ENCODE measurements around the gene SYNC. TPM values are rescaled to one million over a fixed set of nuclear protein-coding genes. Genes with fewer than 3 reads are reported as not detected.
"Not testable (repeated sequence)": the region's sequence is repeated elsewhere in the genome, so short reads cannot be mapped to it uniquely, and the experiment has no call there.

The SYNC gene
- total RNA-seq, 1 donor from 2014 or later = 16.9 TPM

DNA sequence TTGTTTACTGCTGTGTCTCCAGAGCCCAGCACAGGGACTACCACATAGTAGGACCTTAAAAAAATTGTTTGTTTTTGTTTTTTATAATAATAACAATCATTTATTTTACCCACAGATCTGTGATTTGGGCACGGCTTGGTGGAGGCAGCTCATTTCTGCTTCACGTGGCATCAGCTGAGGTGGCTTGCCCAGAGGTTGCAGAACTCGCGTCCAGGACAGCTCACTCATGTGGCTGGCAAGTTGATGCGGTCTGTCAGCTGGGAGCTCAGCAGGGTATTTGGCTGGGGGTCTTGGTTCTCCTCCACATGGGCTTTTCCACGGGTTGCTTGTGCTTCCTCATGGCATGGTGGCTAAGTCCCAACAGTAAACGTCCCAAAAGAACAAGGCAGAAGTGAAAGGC is 2.9 kb upstream of the SYNC start:
- Histone ChIP-seq H3K9me3 (no peaks in the 10 kb centered on the region), H3K4me3 (no peak overlapping the region), H3K27me3 (no peaks in the 10 kb centered on the region), H3K4me1 (peaks cover 6% of the 10 kb centered on the region), H3K27ac (no peak overlapping the region), H3K36me3 (no peaks in the 10 kb centered on the region)
- intact Hi-C loops (cut with DNase I) = no loop called here
- TF ChIP-seq, protein P1, sequence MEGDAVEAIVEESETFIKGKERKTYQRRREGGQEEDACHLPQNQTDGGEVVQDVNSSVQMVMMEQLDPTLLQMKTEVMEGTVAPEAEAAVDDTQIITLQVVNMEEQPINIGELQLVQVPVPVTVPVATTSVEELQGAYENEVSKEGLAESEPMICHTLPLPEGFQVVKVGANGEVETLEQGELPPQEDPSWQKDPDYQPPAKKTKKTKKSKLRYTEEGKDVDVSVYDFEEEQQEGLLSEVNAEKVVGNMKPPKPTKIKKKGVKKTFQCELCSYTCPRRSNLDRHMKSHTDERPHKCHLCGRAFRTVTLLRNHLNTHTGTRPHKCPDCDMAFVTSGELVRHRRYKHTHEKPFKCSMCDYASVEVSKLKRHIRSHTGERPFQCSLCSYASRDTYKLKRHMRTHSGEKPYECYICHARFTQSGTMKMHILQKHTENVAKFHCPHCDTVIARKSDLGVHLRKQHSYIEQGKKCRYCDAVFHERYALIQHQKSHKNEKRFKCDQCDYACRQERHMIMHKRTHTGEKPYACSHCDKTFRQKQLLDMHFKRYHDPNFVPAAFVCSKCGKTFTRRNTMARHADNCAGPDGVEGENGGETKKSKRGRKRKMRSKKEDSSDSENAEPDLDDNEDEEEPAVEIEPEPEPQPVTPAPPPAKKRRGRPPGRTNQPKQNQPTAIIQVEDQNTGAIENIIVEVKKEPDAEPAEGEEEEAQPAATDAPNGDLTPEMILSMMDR (IDR thresholded peaks at IDR 0.05) = no peak
- no peak for DNase-seq
- no peak for ATAC-seq

GRCh38 chr1:32703479-32704291 is 1.1 kb upstream of the SYNC start:
- peak overlapping the region; percentile 79 for H3K27ac ChIP-seq
- no peaks in the 10 kb centered on the region for H3K9me3 ChIP-seq
- peak overlapping the region; percentile 72 for H3K4me3 ChIP-seq
- TF ChIP-seq, protein P1 (IDR thresholded peaks at IDR 0.05) = no peak
- no peaks in the 10 kb centered on the region for H3K36me3 ChIP-seq
- intact Hi-C loops (cut with DNase I) = no loop called here
- DNase-seq (peak; percentile 58), ATAC-seq (no peak)
- H3K27me3 ChIP-seq = no peaks in the 10 kb centered on the region
- H3K4me1 ChIP-seq = peaks cover 6% of the 10 kb centered on the region

DNA sequence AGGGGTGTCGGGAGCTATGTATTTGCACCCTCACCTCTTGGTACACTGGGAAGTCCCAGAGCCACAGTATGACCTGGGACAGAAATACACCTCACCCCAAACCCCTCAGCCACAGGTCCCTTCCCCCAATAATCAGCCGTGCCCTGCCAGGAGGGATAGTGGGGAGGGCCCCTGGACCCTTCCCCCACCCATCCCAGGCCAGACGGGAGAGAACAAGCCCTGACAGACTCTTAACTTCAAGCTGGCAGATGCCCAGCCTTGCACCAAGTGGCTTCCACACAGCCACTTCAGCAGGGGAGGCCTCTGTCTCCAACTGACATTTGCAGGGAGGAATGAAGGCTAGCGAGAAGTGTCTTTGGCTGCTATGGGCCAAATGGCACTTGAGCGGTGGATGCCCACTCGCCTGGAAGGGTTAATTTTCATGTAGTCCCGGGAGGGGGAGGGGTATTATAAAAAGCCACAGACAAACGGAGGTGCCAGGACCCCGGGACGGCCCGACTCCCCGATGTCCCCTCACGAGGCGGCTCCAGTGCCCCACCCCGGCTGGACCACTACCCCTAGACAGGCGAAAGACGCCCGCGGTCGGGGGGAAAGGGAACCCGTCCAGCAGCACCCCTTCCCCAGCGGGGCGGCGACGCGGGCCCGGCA is 495 bp downstream of the SYNC start:
- DNase-seq = peak; percentile 76
- intact Hi-C loops (cut with DNase I) = no loop called here
- Histone ChIP-seq H3K4me1 (peaks cover 6% of the 10 kb centered on the region), H3K9me3 (no peaks in the 10 kb centered on the region), H3K36me3 (no peaks in the 10 kb centered on the region), H3K27ac (peak overlapping the region; percentile 68), H3K4me3 (peak overlapping the region; percentile 72), H3K27me3 (no peaks in the 10 kb centered on the region)
- TF ChIP-seq, protein P1 (IDR thresholded peaks at IDR 0.05) = no peak
- ATAC-seq = peak; percentile 55

GRCh38 chr1:32701421-32701911 is 1.1 kb downstream of the SYNC start:
- TF ChIP-seq, protein P1 (IDR thresholded peaks at IDR 0.05) = no peak
- ATAC-seq (peak; percentile 59), DNase-seq (peak; percentile 64)
- H3K27me3 ChIP-seq = no peaks in the 10 kb centered on the region
- H3K9me3 ChIP-seq = no peaks in the 10 kb centered on the region
- intact Hi-C loops (cut with DNase I) = no loop called here
- no peaks in the 10 kb centered on the region for H3K36me3 ChIP-seq
- H3K4me1 ChIP-seq = peaks cover 6% of the 10 kb centered on the region
- H3K27ac ChIP-seq = peak overlapping the region; percentile 68
- peak overlapping the region; percentile 72 for H3K4me3 ChIP-seq

DNA sequence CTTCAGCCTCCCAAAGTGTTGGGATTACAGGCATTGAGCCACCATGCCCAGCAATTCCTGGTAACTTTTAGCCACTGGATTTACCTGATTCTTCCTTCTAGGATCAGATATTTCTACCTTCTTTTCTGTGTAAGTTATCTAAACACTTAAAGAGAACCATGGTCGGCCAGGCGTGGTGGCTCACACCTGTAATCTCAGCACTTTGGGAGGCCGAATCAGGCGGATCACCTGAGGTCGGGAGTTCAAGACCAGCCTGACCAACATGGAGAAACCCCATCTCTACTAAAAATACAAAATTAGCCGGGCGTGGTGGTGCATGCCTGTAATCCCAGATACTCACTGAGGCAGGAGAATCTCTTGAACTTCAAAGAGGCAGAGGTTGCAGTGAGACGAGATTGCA is 5.6 kb downstream of the SYNC start:
- H3K9me3 ChIP-seq; H3K27me3 ChIP-seq; H3K27ac ChIP-seq; DNase-seq; intact Hi-C loops (cut with DNase I); H3K4me3 ChIP-seq; ATAC-seq; H3K36me3 ChIP-seq: not testable (repeated sequence)
- peaks cover 22% of the 10 kb centered on the region for H3K4me1 ChIP-seq

DNA sequence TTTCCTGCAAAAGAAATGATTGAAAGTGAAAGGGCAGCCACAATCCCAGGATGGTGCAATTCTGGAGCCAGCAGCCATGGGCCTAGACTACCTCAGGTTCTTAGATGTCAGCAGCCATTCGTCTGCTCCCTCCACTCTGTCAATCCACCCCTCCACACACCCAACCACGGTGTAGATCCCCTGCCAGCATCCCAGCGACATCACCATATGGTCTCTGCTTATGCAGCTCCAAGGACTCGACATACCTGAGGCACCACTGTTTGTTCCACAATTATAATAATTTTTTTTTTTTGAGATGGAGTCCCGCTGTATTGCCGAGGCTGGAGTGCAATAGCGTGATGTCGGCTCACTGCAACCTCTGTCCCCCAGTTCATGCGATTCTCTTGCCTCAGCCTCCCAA is 6.5 kb downstream of the SYNC start:
- Histone ChIP-seq H3K27me3 (no peaks in the 10 kb centered on the region), H3K4me3 (no peak overlapping the region), H3K9me3 (no peaks in the 10 kb centered on the region), H3K36me3 (no peaks in the 10 kb centered on the region), H3K27ac (peak overlapping the region; percentile 26), H3K4me1 (peaks cover 22% of the 10 kb centered on the region)
- TF ChIP-seq, protein P1 (IDR thresholded peaks at IDR 0.05) = no peak
- DNase-seq = peak; percentile 15
- no peak for ATAC-seq
- intact Hi-C loops (cut with DNase I) = no loop called here
